Brain microvascular endothelial cell (primary cell): ENCODE results near the gene ZNF771.

Experiments
- DNase-seq: peaks from one replicate; pipeline ENCODE4 v3.0.0-alpha.2; 2020
- H3K27ac ChIP-seq: fragments of 250-450 bp; sonication (Bioruptor Pico); 2 replicates; pipeline ENCODE4 v1.5.1; 2020; ENCODE audit warnings: mild to moderate bottlenecking, moderate library complexity
- H3K27me3 ChIP-seq: fragments of 250-450 bp; sonication (Bioruptor Pico); replicated peaks from 2 replicates; pipeline ENCODE4 v1.5.1; 2020; ENCODE audit warnings: mild to moderate bottlenecking
- H3K36me3 ChIP-seq: fragments of 250-450 bp; sonication (Bioruptor Pico); replicated peaks from 2 replicates; pipeline ENCODE4 v1.5.1; 2020; ENCODE audit warnings: mild to moderate bottlenecking
- H3K4me3 ChIP-seq: 2 replicates; pipeline ENCODE4 v1.5.1; 2011; ENCODE audit warnings: low read depth, mild to moderate bottlenecking, control low read depth, low read length, moderate library complexity
- in situ Hi-C: cut with HindIII; loops from 2 replicates; pipeline ENCODE4 v1.10.0; 2017; ENCODE audit warnings: low sequenced_read_pairs, low pct_ligation_motif_present
- TF ChIP-seq, protein P1 (sequence below): IDR thresholded peaks from 2 replicates; pipeline ENCODE4 v1.5.1; 2011; ENCODE audit warnings: low read depth, mild to moderate bottlenecking, moderate library complexity, low read length, control low read depth, inconsistent platforms; ENCODE audit errors: missing control alignments

ZNF771 gene

DNA sequence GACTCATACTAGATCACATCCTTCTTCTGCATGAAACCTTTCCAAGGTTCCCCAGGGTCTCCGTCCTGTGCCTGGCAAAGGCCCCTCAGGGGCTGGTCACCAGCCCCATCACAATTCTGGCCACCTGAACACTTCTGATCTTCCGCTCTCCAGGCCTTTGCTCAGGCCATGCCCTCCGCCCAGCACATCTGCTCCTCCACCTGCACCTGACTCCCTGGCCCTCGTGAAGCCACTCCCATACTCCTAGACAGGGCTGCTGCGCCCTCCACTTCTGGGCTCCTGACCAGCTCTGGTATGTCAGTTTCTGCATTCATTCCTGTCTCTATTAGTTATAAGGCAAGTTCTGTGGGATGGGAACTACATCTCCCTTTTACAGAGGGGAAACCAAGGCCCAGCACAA is 34.7 kb upstream of the ZNF771 start:
- Histone ChIP-seq H3K4me3 (no peak overlapping the region), H3K36me3 (no peaks in the 10 kb centered on the region), H3K27me3 (no peaks in the 10 kb centered on the region), H3K27ac (no peak overlapping the region)
- DNase-seq = no peak
- in situ Hi-C loops = no loop called here
- TF ChIP-seq, protein P1, sequence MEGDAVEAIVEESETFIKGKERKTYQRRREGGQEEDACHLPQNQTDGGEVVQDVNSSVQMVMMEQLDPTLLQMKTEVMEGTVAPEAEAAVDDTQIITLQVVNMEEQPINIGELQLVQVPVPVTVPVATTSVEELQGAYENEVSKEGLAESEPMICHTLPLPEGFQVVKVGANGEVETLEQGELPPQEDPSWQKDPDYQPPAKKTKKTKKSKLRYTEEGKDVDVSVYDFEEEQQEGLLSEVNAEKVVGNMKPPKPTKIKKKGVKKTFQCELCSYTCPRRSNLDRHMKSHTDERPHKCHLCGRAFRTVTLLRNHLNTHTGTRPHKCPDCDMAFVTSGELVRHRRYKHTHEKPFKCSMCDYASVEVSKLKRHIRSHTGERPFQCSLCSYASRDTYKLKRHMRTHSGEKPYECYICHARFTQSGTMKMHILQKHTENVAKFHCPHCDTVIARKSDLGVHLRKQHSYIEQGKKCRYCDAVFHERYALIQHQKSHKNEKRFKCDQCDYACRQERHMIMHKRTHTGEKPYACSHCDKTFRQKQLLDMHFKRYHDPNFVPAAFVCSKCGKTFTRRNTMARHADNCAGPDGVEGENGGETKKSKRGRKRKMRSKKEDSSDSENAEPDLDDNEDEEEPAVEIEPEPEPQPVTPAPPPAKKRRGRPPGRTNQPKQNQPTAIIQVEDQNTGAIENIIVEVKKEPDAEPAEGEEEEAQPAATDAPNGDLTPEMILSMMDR = no peak

GRCh38 chr16:30374538-30374937 is 32.9 kb upstream of the ZNF771 start, which contains the start of gene MYL11:
TSS of gene MYL11 (plus strand) at chr16:30374802. CDS start at chr16:30374858, 56 bp downstream.
- no peak for DNase-seq
- in situ Hi-C loops = no loop called here
- TF ChIP-seq, protein P1 = no peak
- Histone ChIP-seq H3K27me3 (no peaks in the 10 kb centered on the region), H3K36me3 (no peaks in the 10 kb centered on the region), H3K4me3 (no peak within 1 kb of the TSS), H3K27ac (no peak within 1 kb of the TSS)

GRCh38 chr16:30375864-30376263 is 31.5 kb upstream of the ZNF771 start:
- TF ChIP-seq, protein P1 = no peak
- no peak overlapping the region for H3K27ac ChIP-seq
- DNase-seq = no peak
- H3K27me3 ChIP-seq = no peaks in the 10 kb centered on the region
- in situ Hi-C loops = no loop called here
- no peak overlapping the region for H3K4me3 ChIP-seq
- H3K36me3 ChIP-seq = no peaks in the 10 kb centered on the region

DNA sequence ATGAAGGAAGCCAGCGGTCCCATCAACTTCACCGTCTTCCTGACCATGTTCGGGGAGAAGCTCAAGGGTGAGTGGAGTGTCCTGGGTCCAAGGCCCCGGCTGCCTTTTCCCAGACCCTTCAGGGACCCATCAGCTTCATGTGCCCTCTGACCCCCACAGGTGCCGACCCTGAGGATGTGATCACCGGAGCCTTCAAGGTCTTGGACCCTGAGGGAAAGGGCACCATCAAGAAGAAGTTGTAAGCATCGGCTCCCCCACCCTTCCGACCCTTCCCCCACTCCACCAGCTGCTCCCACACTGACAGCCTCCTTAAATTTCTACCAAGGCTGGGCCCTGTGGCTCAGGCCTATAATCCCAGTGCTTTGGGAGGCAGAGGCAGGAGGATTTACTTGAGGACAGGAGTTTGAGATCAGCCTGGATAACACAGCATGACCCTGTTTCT is 30.9 kb upstream of the ZNF771 start:
- no peak for DNase-seq
- in situ Hi-C loops = no loop called here
- TF ChIP-seq, protein P1 = no peak
- no peak overlapping the region for H3K27ac ChIP-seq
- H3K27me3 ChIP-seq = no peaks in the 10 kb centered on the region
- no peaks in the 10 kb centered on the region for H3K36me3 ChIP-seq
- no peak overlapping the region for H3K4me3 ChIP-seq

DNA sequence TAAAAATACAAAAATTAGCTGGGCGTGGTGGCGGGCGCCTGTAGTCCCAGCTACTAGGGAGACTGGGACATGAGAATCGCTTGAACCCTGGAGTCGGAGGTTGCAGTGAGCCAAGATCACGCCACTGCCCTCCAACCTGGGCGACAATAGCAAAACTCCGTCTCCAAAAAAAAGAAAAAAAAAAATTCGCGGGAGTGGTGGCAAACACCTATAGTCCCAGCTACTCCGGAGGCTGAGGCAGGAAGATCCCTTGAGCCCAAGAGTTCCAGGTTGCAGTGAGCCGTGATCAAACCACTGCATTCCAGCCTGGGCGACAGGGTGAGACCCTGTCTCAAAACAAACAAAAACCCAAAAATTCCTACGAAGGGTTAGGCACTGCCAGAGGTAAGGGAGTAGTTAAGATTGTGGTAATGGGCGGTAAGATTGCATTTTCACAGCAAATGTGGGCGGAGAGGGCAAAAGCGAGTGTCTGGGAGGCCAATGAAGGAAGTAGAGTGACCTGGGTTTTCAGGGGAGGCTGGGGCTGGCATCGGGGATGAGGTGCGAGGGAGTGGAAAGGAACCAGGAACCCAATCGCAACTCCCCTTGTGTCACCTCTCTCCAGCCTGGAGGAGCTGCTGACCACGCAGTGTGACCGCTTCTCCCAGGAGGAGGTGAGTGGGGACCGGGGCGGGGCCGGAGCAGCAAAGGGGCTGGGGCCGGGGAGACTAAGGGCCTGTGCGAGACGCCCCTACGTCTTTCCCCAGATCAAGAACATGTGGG is 30.2 kb upstream of the ZNF771 start:
- TF ChIP-seq, protein P1 = no peak
- DNase-seq = no peak
- in situ Hi-C loops = no loop called here
- H3K4me3 ChIP-seq = peak overlapping the region; percentile 57
- H3K27ac ChIP-seq = peak overlapping the region; percentile 97
- H3K27me3 ChIP-seq = no peaks in the 10 kb centered on the region
- no peaks in the 10 kb centered on the region for H3K36me3 ChIP-seq

DNA sequence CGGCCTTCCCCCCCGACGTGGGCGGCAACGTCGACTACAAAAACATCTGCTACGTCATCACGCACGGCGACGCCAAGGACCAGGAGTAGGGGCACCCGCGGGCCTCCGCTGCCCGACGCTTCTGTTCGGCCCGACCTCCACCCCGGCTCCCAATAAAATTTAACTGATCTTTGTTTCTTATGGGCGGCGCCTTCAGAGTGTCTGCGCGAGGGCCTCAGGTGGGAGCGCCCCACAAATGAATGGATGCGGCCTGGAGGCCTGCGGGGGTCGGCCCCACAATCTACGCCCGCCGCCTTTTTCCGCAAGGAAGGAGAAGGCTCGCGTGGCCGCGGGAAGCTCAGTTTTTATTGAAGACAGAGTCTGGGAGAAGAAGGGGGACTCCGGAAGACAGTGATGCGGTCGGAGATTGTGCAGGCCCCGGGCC is 29.6 kb upstream of the ZNF771 start:
- in situ Hi-C loops = no loop called here
- H3K36me3 ChIP-seq = no peaks in the 10 kb centered on the region
- TF ChIP-seq, protein P1 = no peak
- peak overlapping the region; percentile 97 for H3K27ac ChIP-seq
- H3K4me3 ChIP-seq = peak overlapping the region; percentile 57
- peak; percentile 82 for DNase-seq
- H3K27me3 ChIP-seq = no peaks in the 10 kb centered on the region
